GM13977 (cell line): ENCODE measurements around the gene PCBP4.

Experiments used
- DNase-seq: peaks from one replicate; pipeline ENCODE4 v3.0.0; 2012; ENCODE audit warnings: low spot score
- CTCF ChIP-seq: IDR thresholded peaks from 2 replicates; pipeline ENCODE4 v1.5.1; 2012; ENCODE audit warnings: mild to moderate bottlenecking, control low read depth; ENCODE audit not compliant: insufficient read depth; ENCODE audit errors: extremely low read depth, missing control alignments
- in situ Hi-C: fragments of 300-500 bp; cut with MboI; formaldehyde crosslinking; loops from one replicate; pipeline ENCODE4 v1.12.0; 2022; ENCODE audit warnings: low sequenced_read_pairs, low pct_unique_long_range_greater_than_20kb, mixed read lengths, inconsistent platforms; ENCODE audit not compliant: unreplicated experiment

Gene PCBP4

GRCh38 chr3:51971350-51971749 lies 4.1 kb upstream of the PCBP4 start:
- no peak for DNase-seq
- in situ Hi-C loops = no loop called here
- no peak for TF ChIP-seq CTCF

GRCh38 chr3:51970606-51971300 lies 3.5 kb upstream of the PCBP4 start:
- TF ChIP-seq CTCF = no peak
- DNase-seq = no peak
- in situ Hi-C loops = no loop called here

GRCh38 chr3:51969841-51970240 lies 2.6 kb upstream of the PCBP4 start:
- in situ Hi-C loops = no loop called here
- no peak for TF ChIP-seq CTCF
- no peak for DNase-seq

- TF ChIP-seq CTCF = no peak
- no peak for DNase-seq
- in situ Hi-C loops = no loop called here
These were observed 1.8 kb upstream of the PCBP4 start for GRCh38 chr3:51968883-51969678.

GRCh38 chr3:51968170-51968775 lies 1.0 kb upstream of the PCBP4 start:
- in situ Hi-C loops = no loop called here
- no peak for DNase-seq

More at GRCh38 chr3:51968170-51968775, 1.0 kb upstream of the PCBP4 start:
- TF ChIP-seq CTCF = no peak
